ENCODE data around the gene CRADD.
A peak's percentile ranks its signal among the peaks of the same experiment; 100 is the strongest.
"Not testable (repeated sequence)": the region's sequence is repeated elsewhere in the genome, so short reads cannot be mapped to it uniquely, and the experiment has no call there.

The CRADD gene

DNA sequence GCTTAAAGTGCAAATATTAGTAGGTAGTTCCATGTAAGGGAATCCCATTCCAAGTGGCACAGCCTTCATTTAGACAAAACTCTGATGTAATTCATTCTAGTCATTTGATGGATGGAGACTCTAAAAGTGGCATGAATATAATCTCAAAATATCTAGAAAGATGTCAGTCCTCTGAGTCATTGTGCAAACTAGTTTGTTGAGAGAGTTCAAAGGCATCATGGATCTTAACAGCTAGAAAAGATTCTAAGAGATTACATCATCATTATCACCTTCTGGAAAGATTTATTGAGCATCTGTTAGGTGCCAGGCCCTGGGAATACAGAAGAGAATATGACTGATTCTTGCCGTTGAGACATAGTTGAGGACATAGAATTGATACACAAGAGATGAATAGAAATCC, 30.7 kb downstream of the CRADD start:
- no peaks in the 10 kb centered on the region for H3K36me3 ChIP-seq (replicated peaks)
- DNase-seq: peak; percentile 24
- TF ChIP-seq, protein P1, sequence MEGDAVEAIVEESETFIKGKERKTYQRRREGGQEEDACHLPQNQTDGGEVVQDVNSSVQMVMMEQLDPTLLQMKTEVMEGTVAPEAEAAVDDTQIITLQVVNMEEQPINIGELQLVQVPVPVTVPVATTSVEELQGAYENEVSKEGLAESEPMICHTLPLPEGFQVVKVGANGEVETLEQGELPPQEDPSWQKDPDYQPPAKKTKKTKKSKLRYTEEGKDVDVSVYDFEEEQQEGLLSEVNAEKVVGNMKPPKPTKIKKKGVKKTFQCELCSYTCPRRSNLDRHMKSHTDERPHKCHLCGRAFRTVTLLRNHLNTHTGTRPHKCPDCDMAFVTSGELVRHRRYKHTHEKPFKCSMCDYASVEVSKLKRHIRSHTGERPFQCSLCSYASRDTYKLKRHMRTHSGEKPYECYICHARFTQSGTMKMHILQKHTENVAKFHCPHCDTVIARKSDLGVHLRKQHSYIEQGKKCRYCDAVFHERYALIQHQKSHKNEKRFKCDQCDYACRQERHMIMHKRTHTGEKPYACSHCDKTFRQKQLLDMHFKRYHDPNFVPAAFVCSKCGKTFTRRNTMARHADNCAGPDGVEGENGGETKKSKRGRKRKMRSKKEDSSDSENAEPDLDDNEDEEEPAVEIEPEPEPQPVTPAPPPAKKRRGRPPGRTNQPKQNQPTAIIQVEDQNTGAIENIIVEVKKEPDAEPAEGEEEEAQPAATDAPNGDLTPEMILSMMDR (IDR thresholded peaks at IDR 0.05; ENCODE audit: low read depth, low read length, missing control alignments): no peak
- H3K27me3 ChIP-seq (replicated peaks): no peaks in the 10 kb centered on the region
- no peak overlapping the region for H3K27ac ChIP-seq
- in situ Hi-C loops (cut with HindIII; ENCODE audit: low pct_ligation_motif_present, low sequenced_read_pairs): no loop called here
- H3K4me3 ChIP-seq (ENCODE audit: low read depth, low read length): no peak overlapping the region

DNA sequence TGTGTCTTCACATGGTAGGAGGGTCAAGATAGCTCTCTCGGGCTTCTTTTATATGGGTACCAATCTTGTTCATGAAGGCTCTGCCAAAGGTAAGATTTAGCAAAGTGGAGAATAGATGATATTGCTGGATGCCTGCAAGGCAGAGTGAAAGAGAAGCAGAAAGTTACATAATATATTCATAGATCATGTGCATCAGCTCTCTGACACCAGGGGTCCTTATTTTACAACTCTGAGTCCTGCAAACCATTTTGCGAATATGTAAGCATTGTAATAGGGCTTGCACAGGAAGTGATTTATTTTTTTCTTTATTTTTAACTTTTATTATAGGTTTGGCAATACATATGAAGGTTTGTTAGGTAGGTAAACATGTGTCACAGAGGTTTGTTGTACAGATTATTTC, 31.8 kb downstream of the CRADD start:
- in situ Hi-C loops (cut with HindIII; ENCODE audit: low pct_ligation_motif_present, low sequenced_read_pairs): no loop called here
- DNase-seq: no peak
- no peaks in the 10 kb centered on the region for H3K36me3 ChIP-seq (replicated peaks)
- no peak overlapping the region for H3K4me3 ChIP-seq (ENCODE audit: low read depth, low read length)
- no peak overlapping the region for H3K27ac ChIP-seq
- H3K27me3 ChIP-seq (replicated peaks): no peaks in the 10 kb centered on the region
- TF ChIP-seq, protein P1 (IDR thresholded peaks at IDR 0.05; ENCODE audit: low read depth, low read length, missing control alignments): no peak

DNA sequence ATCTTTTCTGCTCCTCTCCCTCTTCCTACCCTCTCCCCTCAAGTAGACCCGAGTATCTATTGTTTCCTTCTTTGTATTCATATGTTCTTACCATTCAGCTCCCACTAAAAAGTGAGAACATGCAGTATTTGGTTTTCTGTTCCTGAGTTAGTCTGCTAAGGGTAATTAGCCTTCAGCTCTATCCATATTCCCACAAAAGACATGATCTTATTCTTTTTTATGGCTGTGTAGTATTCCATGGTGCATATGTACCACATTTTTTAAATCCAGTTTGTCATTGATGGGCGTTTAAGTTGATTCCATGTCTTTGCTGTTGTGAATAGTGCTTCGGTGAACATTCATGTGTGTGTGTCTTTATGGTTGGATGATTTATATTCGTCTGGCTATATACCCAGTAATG, 32.2 kb downstream of the CRADD start:
- Histone ChIP-seq H3K27ac (no peak overlapping the region), H3K4me3 (ENCODE audit: low read depth, low read length) (no peak overlapping the region), H3K36me3 (replicated peaks) (no peaks in the 10 kb centered on the region), H3K27me3 (replicated peaks) (no peaks in the 10 kb centered on the region)
- TF ChIP-seq, protein P1 (IDR thresholded peaks at IDR 0.05; ENCODE audit: low read depth, low read length, missing control alignments): no peak
- in situ Hi-C loops (cut with HindIII; ENCODE audit: low pct_ligation_motif_present, low sequenced_read_pairs): no loop called here
- no peak for DNase-seq

DNA sequence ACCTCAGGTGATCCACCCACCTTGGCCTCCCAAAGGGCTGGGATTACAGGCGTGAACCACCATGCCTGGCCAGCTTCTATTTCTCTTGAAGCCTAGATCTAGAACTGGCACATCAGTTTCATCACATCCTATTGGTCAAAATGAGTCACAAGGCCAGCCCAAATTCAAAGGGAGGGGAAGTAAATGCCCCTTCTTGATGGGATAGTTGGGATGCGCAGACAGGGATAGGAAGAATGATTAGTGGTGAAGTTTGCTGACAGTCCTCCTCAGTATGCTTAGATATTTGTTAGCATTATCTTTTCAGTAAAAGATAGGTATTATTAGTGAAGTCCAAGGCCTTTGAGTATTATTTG, 33.4 kb downstream of the CRADD start:
- H3K4me3 ChIP-seq (ENCODE audit: low read depth, low read length): no peak overlapping the region
- DNase-seq: no peak
- H3K36me3 ChIP-seq (replicated peaks): no peaks in the 10 kb centered on the region
- in situ Hi-C loops (cut with HindIII; ENCODE audit: low pct_ligation_motif_present, low sequenced_read_pairs): no loop called here
- no peaks in the 10 kb centered on the region for H3K27me3 ChIP-seq (replicated peaks)
- no peak overlapping the region for H3K27ac ChIP-seq
- TF ChIP-seq, protein P1 (IDR thresholded peaks at IDR 0.05; ENCODE audit: low read depth, low read length, missing control alignments): no peak

DNA sequence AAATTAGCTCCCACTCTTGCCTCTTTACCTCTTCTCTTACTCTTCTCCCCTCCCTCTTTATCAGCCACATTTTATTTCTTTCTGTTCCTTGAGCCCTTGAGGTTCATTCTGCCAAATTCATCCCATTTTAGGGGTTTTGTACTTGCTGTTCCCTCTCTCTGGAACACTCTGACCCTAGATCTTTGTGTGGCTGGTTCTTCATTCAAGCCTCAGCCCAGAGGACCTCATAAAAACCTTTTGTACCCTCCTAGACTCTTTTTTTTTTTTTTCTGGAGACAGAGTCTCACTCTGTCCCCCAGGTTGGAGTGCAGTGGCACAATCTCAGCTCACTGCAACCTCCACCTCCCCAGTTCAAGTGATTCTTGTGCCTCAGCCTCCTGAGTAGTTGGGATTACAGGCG, 34.3 kb downstream of the CRADD start:
- in situ Hi-C loops (cut with HindIII; ENCODE audit: low pct_ligation_motif_present, low sequenced_read_pairs); DNase-seq; H3K4me3 ChIP-seq (ENCODE audit: low read depth, low read length); H3K27me3 ChIP-seq (replicated peaks); H3K27ac ChIP-seq; H3K36me3 ChIP-seq (replicated peaks): not testable (repeated sequence)

DNA sequence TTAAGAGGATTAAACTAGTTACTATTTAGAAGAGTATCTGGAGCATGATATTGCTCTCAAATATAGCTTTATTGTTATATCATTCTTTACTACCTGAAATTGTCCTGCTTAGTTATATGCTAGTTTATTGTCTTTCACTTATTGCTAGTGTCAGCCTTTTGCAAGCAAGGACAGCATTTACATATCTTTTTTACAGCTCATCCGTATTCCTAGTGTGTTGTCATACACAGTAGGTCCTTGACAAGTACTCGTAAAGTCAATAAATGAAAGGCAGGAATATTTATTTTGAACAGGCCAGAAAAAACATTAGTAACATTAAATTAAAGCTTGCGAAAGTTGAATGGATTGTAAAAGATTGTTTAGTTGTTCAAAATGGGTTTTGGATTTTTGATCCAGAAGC, 35.0 kb downstream of the CRADD start:
- TF ChIP-seq, protein P1 (IDR thresholded peaks at IDR 0.05; ENCODE audit: low read depth, low read length, missing control alignments): no peak
- no peak for DNase-seq
- no peak overlapping the region for H3K4me3 ChIP-seq (ENCODE audit: low read depth, low read length)
- no peaks in the 10 kb centered on the region for H3K27me3 ChIP-seq (replicated peaks)
- in situ Hi-C loops (cut with HindIII; ENCODE audit: low pct_ligation_motif_present, low sequenced_read_pairs): no loop called here
- H3K27ac ChIP-seq: no peak overlapping the region
- H3K36me3 ChIP-seq (replicated peaks): no peaks in the 10 kb centered on the region

Data from brain microvascular endothelial cell (primary cell).